Ectodermal cell (in vitro differentiated cells): ENCODE results near the gene CACYBP.
"Not testable (repeated sequence)": the region's sequence is repeated elsewhere in the genome, so short reads cannot be mapped to it uniquely, and the experiment has no call there.

Experiments
- H3K27ac ChIP-seq: 2 replicates; pipeline ENCODE4 v1.7.0; 2013; ENCODE audit warnings: mild to moderate bottlenecking, low read depth, low read length; ENCODE audit not compliant: insufficient read depth, poor library complexity, severe bottlenecking
- H3K27me3 ChIP-seq: 2 replicates; pipeline ENCODE4 v1.7.0; 2013; ENCODE audit warnings: mild to moderate bottlenecking, low read length; ENCODE audit not compliant: insufficient read depth, control insufficient read depth, poor library complexity, severe bottlenecking
- H3K36me3 ChIP-seq: one replicate; pipeline ENCODE4 v1.7.0; 2013; ENCODE audit warnings: low read length; ENCODE audit not compliant: control insufficient read depth, insufficient read depth
- H3K4me1 ChIP-seq: one replicate; pipeline ENCODE4 v1.7.0; 2013; ENCODE audit warnings: low read length; ENCODE audit not compliant: control insufficient read depth, insufficient read depth
- H3K4me3 ChIP-seq: 2 replicates; pipeline ENCODE4 v1.7.0; 2013; ENCODE audit warnings: low read depth, low read length, control low read depth; ENCODE audit not compliant: insufficient read depth
- H3K9me3 ChIP-seq: 2 replicates; pipeline ENCODE4 v1.7.0; 2013; ENCODE audit warnings: mild to moderate bottlenecking, low read length, moderate library complexity; ENCODE audit not compliant: control insufficient read depth
- WGBS, 2 experiments: methylation state at CpG; one replicate each; pipeline ENCODE4 v1.1.7; 2013; ENCODE audit warnings: missing lambda C conversion rate in 2 of 2; 5-methylcytosine and 5-hydroxymethylcytosine counted together

Gene CACYBP

GRCh38 chr1:175035865-175036264, 36.1 kb downstream of the CACYBP start:
- H3K36me3 ChIP-seq = no peaks in the 10 kb centered on the region
- peaks cover 5% of the 10 kb centered on the region for H3K4me1 ChIP-seq
- H3K9me3 ChIP-seq = no peaks in the 10 kb centered on the region
- no peaks in the 10 kb centered on the region for H3K27me3 ChIP-seq
- H3K27ac ChIP-seq = no peak overlapping the region
- no peak overlapping the region for H3K4me3 ChIP-seq
- 93 to 95% methylated on average over 4 to 5 of the region's 6 CpGs for WGBS, 2 experiments

GRCh38 chr1:175036476-175036875, 36.7 kb downstream of the CACYBP start:
- Histone ChIP-seq H3K27ac (no peak overlapping the region), H3K4me1 (peaks cover 5% of the 10 kb centered on the region)
- WGBS, 2 experiments = 62 to 63% methylated on average over 3 of the region's 3 CpGs

GRCh38 chr1:175037416-175037815, 37.7 kb downstream of the CACYBP start:
- Histone ChIP-seq H3K36me3 (no peaks in the 10 kb centered on the region), H3K27me3 (no peaks in the 10 kb centered on the region), H3K27ac (no peak overlapping the region), H3K4me3 (no peak overlapping the region), H3K4me1 (peaks cover 5% of the 10 kb centered on the region), H3K9me3 (no peaks in the 10 kb centered on the region)
- 74 to 80% methylated on average over 7 of the region's 7 CpGs for WGBS, 2 experiments

More at GRCh38 chr1:175036476-175036875, 36.7 kb downstream of the CACYBP start:
- H3K36me3 ChIP-seq = no peaks in the 10 kb centered on the region
- no peak overlapping the region for H3K4me3 ChIP-seq
- no peaks in the 10 kb centered on the region for H3K27me3 ChIP-seq
- no peaks in the 10 kb centered on the region for H3K9me3 ChIP-seq

- Histone ChIP-seq H3K27me3 (no peaks in the 10 kb centered on the region), H3K36me3 (no peaks in the 10 kb centered on the region), H3K4me1 (peaks cover 15% of the 10 kb centered on the region), H3K27ac (no peak overlapping the region), H3K9me3 (no peaks in the 10 kb centered on the region), H3K4me3 (no peak overlapping the region)
- 82 to 88% methylated on average over 4 of the region's 4 CpGs for WGBS, 2 experiments
Observed at GRCh38 chr1:175040324-175040879, 40.7 kb downstream of the CACYBP start.

- H3K27ac ChIP-seq = no peak overlapping the region
- no peaks in the 10 kb centered on the region for H3K9me3 ChIP-seq
- H3K4me1 ChIP-seq = peaks cover 10% of the 10 kb centered on the region
- no peaks in the 10 kb centered on the region for H3K36me3 ChIP-seq
- no peak overlapping the region for H3K4me3 ChIP-seq
- 86 to 98% methylated on average over 3 of the region's 3 CpGs for WGBS, 2 experiments
- H3K27me3 ChIP-seq = no peaks in the 10 kb centered on the region
Observed at GRCh38 chr1:175042650-175043049, 42.9 kb downstream of the CACYBP start.

GRCh38 chr1:175043824-175044223, 44.1 kb downstream of the CACYBP start:
- no peaks in the 10 kb centered on the region for H3K9me3 ChIP-seq
- peaks cover 10% of the 10 kb centered on the region for H3K4me1 ChIP-seq
- H3K27ac ChIP-seq = peak overlapping the region; percentile 82
- H3K36me3 ChIP-seq = no peaks in the 10 kb centered on the region
- no peak overlapping the region for H3K4me3 ChIP-seq
- no peaks in the 10 kb centered on the region for H3K27me3 ChIP-seq
- WGBS, 2 experiments = 81 to 82% methylated on average over 19 of the region's 19 CpGs

GRCh38 chr1:175044591-175044990, 44.8 kb downstream of the CACYBP start:
- not testable (repeated sequence) for H3K27me3 ChIP-seq, H3K4me3 ChIP-seq, H3K4me1 ChIP-seq, H3K36me3 ChIP-seq, H3K9me3 ChIP-seq, H3K27ac ChIP-seq
- WGBS, 2 experiments = 94 to 95% methylated on average over 18 of the region's 18 CpGs

- no peak overlapping the region for H3K27ac ChIP-seq
- H3K36me3 ChIP-seq = no peaks in the 10 kb centered on the region
- no peaks in the 10 kb centered on the region for H3K9me3 ChIP-seq
- 98% methylated on average over 19 of the region's 19 CpGs for WGBS, 2 experiments
- no peaks in the 10 kb centered on the region for H3K27me3 ChIP-seq
- no peak overlapping the region for H3K4me3 ChIP-seq
- H3K4me1 ChIP-seq = peaks cover 10% of the 10 kb centered on the region
Observed at GRCh38 chr1:175045097-175045496, 45.4 kb downstream of the CACYBP start.

GRCh38 chr1:175045519-175045918, 45.8 kb downstream of the CACYBP start:
- H3K36me3 ChIP-seq = no peaks in the 10 kb centered on the region
- H3K27ac ChIP-seq = no peak overlapping the region
- no peak overlapping the region for H3K4me3 ChIP-seq
- no peaks in the 10 kb centered on the region for H3K9me3 ChIP-seq
- H3K4me1 ChIP-seq = peaks cover 10% of the 10 kb centered on the region
- WGBS, 2 experiments = 97% methylated on average over 26 to 29 of the region's 32 CpGs
- H3K27me3 ChIP-seq = no peaks in the 10 kb centered on the region

GRCh38 chr1:175050992-175051391, 51.2 kb downstream of the CACYBP start:
- 90 to 94% methylated on average over 1 to 2 of the region's 2 CpGs for WGBS, 2 experiments
- H3K9me3 ChIP-seq = no peaks in the 10 kb centered on the region
- no peak overlapping the region for H3K4me3 ChIP-seq
- H3K36me3 ChIP-seq = no peaks in the 10 kb centered on the region
- H3K4me1 ChIP-seq = no peaks in the 10 kb centered on the region
- no peak overlapping the region for H3K27ac ChIP-seq
- H3K27me3 ChIP-seq = no peaks in the 10 kb centered on the region

GRCh38 chr1:175054736-175055135, 55.0 kb downstream of the CACYBP start:
- no peaks in the 10 kb centered on the region for H3K36me3 ChIP-seq
- H3K27ac ChIP-seq = no peak overlapping the region
- H3K4me3 ChIP-seq = no peak overlapping the region
- no peaks in the 10 kb centered on the region for H3K4me1 ChIP-seq
- 94 to 96% methylated on average over 3 of the region's 3 CpGs for WGBS, 2 experiments
- no peaks in the 10 kb centered on the region for H3K27me3 ChIP-seq
- no peaks in the 10 kb centered on the region for H3K9me3 ChIP-seq
